ENCODE measurements around the gene ITPKC. TPM values are rescaled to one million over a fixed set of nuclear protein-coding genes. Genes with fewer than 3 reads are reported as not detected.
"Not testable (repeated sequence)": the region's sequence is repeated elsewhere in the genome, so short reads cannot be mapped to it uniquely, and the experiment has no call there.

The ITPKC gene
- total RNA-seq, 1 donor from 2014 or later, result 12.6 TPM

DNA sequence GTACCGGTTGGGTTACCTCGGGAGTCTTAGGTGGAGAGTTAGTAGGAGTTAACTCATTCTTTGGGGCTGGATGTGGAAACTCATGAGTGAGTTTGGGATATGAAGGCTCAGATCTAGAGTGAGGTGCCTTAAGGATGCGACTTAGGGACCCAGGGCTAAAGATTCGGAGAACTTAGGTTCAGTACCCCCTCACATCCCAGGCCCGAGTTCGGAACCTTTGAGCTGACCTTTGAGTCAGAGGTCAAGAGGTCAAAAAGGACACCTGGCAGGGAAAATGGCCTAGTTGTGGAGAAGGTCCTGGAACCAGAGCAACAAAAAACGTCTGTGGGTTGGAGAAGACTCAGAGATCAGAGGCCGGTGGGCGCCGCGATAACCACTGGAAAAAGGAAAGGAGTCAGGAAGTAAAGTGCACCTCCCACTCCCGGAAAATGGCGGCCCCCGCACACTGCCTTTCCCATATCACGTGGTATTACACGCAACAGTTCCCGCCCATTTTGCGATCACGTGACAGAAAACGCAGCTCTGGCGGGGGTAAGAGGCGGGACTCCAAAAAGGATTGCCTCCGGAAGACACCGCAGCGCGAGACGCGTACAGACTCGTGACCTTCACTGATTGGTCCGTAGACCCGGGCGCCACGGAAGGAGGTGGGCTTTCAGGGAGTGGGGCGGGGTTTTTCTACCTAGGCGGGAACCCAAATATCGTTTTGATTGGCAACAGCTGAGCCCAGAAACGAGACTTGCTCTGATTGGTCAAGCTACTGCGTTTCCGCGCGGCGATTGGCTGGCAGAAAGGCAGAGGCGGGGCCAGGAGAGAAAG is 33.4 kb downstream of the ITPKC start, which contains the start of gene ACTMAP:
TSS of gene ACTMAP (minus strand) at position 420 of the 816 bp plus-strand sequence. CDS start 674 bp downstream, outside the sequence.
- DNase-seq (ENCODE audit: missing footprints) (peak; percentile 100), ATAC-seq (peak; percentile 97)
- intact Hi-C loops (cut with DNase I), result loop anchor here (1.0 to 2.0 kb wide), 4 partner anchors 33 to 69 kb away; partner anchors contain the start of genes COQ8B, ITPKC and NUMBL

GRCh38 chr19:40750874-40751537 is 34.1 kb downstream of the ITPKC start, which contains the start of gene SNRPA:
Gene SNRPA, plus strand, starts transcription at chr19:40751203. Its CDS starts 206 bp downstream, at chr19:40751409.
- intact Hi-C loops (cut with DNase I), result loop anchor here (1.0 to 2.0 kb wide), 4 partner anchors 34 to 68 kb away; partner anchors contain the start of genes COQ8B, ITPKC and NUMBL
- ATAC-seq, result peak; percentile 86

DNA sequence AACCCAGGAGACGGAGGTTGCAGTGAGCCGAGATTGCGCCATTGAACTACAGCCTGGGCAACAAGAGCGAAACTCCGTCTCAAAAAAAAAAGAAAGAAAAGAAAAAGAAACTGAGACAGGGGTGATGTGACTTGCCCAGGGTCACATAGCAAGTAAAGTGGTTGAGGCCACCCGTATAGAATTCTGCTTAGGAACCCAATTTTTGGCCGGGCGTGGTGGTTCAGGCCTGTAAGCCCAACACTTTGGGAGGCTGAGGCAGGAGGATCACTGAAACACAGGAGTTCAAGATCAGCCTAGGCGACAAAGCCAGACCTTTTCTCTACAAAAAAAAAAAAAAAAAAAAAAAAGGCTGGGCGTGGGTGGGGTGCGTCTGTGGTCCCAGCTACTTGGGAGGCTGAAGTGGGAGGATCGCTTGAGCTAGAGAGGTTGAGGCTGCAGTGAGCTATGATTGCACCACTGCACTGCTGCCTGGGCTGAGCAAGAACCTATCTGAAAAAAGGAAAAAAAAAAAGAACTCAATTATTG is 35.4 kb downstream of the ITPKC start:
- intact Hi-C loops (cut with DNase I), result no loop called here
- no peak for DNase-seq (ENCODE audit: missing footprints)
- no peak for ATAC-seq

More at GRCh38 chr19:40750874-40751537, 34.1 kb downstream of the ITPKC start, which contains the start of gene SNRPA:
- DNase-seq (ENCODE audit: missing footprints), result peak; percentile 98

DNA sequence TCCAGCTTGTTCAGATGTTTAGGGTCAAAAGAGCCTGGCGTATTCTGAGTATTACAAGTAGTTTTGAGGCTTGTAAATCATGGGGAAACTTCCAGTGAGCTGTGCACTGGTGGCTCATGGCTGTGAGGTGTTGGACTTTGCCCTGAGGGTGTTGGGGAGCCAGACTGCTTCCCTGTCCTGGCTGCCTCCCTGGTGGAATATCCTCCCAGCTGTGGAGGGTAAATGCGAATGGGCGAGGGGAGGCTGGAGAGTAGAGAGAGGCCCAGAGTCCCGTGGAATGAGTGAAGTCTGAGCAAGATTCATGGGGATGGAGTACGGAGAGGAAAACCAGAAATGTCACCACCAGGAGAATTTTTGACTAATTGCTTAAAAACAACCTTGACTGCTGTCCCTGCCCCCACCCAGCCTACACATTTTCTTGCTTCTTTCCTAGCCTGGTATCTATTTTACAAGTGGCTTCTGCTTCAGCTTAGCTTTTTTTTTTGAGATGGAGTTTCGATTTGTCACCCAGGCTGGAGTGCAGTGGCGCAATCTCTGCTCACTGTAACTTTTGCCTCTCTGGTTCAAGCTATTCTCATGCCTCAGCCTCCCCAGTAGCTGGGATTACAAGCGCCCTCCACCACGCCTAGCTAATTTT is 37.8 kb downstream of the ITPKC start:
- ATAC-seq (no peak), DNase-seq (ENCODE audit: missing footprints) (no peak)
- intact Hi-C loops (cut with DNase I), result no loop called here

DNA sequence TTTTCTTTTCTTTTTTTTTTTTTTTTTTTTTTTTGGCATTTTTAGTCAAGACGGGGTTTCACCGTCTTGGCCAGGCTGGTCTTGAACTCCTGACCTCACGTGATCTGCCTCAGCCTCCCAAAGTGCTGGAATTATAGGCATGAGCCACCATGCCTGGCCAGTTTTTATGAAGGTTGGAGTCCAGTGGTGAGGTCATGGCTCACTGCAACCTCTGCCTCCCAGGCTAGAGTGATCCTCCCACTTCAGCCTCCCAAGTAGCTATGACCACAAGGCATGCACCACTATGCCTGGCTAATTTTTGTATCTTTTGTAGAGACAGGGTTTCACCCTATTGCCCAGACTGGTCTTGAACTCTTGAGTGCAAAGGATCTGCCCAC is 38.3 kb downstream of the ITPKC start:
- intact Hi-C loops (cut with DNase I), result no loop called here
- ATAC-seq (no peak), DNase-seq (ENCODE audit: missing footprints) (no peak)

GRCh38 chr19:40755791-40756190 is 38.9 kb downstream of the ITPKC start:
- no peak for ATAC-seq
- DNase-seq (ENCODE audit: missing footprints), result no peak
- intact Hi-C loops (cut with DNase I), result no loop called here

GRCh38 chr19:40756502-40757110 is 39.7 kb downstream of the ITPKC start:
- intact Hi-C loops (cut with DNase I), result no loop called here
- no peak for ATAC-seq
- no peak for DNase-seq (ENCODE audit: missing footprints)

GRCh38 chr19:40758491-40758890 is 41.6 kb downstream of the ITPKC start:
- intact Hi-C loops (cut with DNase I), result no loop called here
- no peak for ATAC-seq
- no peak for DNase-seq (ENCODE audit: missing footprints)

- DNase-seq (ENCODE audit: missing footprints) (no peak), ATAC-seq (no peak)
- intact Hi-C loops (cut with DNase I), result no loop called here
Observed at GRCh38 chr19:40759352-40759751, 42.4 kb downstream of the ITPKC start.

DNA sequence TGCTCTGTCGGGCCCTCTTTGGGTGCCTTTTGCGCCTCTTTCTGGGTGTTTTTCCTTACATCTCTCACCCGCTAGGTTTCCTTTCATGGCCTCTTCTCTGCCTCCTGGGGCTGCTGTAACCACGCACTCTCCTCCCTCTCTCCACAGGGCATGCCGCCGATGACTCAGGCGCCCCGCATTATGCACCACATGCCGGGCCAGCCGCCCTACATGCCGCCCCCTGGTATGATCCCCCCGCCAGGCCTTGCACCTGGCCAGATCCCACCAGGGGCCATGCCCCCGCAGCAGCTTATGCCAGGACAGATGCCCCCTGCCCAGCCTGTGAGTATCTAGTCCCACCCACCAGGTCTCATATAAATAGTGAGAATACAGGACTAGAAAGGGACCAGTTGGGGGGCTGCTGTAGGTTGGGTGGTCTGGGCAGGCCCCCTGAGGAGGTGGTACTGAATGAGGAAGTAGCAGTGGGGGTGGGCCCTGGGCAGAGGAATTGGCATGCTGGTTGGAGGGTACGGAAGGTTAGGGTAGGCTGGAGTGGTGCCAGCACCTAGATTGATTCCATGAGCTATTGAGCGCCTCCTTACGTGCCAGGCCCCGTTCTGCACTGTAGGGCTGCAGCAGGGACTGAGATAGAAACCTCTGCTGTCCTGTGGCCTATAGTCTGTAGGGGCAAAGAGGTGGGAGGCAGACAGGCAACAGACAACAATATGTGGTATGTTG is 46.0 kb downstream of the ITPKC start:
- intact Hi-C loops (cut with DNase I), result no loop called here
- no peak for DNase-seq (ENCODE audit: missing footprints)
- no peak for ATAC-seq

DNA sequence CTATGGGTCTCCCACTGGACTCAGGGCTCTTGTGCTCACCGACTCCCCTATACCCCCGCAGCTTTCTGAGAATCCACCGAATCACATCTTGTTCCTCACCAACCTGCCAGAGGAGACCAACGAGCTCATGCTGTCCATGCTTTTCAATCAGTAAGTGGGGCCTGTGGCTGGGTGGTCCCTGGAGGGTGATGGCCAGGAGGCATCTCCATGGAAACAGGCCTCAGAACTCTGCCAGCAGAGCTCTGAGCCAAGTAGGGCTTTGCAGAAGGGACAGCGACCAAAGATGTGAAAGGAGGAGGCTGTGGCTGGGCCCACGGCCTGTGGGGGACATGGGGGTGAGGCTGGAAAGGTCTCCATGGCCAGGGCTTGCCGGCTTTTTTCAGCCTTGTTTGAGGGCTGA is 46.6 kb downstream of the ITPKC start:
- ATAC-seq (no peak), DNase-seq (ENCODE audit: missing footprints) (no peak)
- intact Hi-C loops (cut with DNase I), result no loop called here

DNA sequence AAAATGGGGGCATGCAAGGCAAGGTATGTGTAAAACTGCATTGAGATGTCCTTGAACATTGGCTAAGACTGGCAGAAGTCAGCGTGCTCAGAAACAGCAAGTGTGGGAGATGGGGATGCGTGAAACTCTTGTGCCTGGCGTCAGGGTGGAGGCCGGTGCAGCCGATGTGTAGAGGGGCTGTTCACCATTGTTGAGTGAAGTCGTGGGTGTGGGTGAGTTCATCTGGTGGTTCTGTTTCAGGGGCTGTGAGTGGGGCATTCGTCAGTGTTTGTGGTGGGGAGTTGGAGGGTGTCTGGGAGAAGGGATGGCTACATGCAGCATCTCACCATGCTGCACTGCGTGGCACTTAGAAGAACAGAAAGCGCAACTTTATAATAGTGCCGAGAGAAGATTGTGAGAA is 47.1 kb downstream of the ITPKC start:
- intact Hi-C loops (cut with DNase I), result no loop called here
- no peak for DNase-seq (ENCODE audit: missing footprints)
- ATAC-seq, result no peak

DNA sequence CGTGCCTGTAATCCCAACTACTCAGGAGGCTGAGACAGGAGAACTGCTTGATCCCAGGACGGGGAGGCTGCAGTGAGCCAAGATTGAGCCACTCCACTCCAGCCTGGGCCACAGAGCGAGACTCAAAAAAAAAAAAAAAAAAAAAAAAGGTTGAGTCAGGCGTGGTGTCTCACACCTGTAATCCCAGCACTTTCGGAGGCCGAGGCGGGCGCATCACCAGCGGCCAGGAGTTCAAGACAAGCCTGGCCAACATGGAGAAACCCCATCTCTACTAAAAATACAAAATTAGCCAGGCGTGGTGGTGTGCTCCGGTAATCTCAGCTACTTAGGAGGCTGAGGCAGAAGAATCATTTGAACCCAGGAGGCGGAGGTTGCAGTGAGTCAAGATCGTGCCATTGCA is 49.5 kb downstream of the ITPKC start:
- DNase-seq (ENCODE audit: missing footprints); intact Hi-C loops (cut with DNase I); ATAC-seq: not testable (repeated sequence)

GRCh38 chr19:40768869-40769268 is 52.0 kb downstream of the ITPKC start:
- ATAC-seq, result no peak
- intact Hi-C loops (cut with DNase I), result no loop called here
- no peak for DNase-seq (ENCODE audit: missing footprints)

DNA sequence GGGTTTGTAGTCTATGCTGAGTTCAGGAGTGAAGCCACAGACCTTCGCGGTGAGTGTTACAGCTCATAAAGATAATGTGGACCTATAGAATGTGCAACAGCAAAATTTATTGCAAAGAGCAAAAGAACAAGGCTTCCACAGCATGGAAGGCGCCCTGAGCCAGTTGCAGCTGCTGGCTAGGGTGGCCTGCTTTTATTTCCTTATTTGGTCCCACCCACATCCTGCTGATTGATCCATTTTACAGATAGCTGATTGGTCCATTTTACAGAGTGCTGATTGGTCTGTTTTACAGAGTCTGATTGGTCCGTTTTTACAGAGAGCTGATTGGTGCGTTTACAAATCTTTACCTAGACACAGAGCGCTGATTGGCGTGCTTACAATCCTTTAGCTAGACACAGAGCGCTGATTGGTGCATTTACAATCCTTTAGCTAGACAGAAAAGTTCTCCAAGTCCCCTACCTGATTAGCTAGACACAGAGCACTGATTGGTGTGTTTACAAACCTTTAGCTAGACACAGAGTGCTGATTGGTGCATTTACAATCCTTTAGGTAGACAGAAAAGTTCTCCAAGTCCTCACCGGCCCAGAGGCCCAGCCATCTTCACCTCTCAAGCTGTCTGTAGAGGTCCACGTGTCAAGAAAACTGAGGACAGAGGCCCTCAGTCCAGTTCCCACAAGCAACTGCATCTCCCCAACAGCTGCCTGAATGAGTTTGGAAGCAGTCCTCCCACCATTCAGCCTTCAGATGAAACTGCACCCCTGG is 54.4 kb downstream of the ITPKC start:
- ATAC-seq; DNase-seq (ENCODE audit: missing footprints); intact Hi-C loops (cut with DNase I): not testable (repeated sequence)

DNA sequence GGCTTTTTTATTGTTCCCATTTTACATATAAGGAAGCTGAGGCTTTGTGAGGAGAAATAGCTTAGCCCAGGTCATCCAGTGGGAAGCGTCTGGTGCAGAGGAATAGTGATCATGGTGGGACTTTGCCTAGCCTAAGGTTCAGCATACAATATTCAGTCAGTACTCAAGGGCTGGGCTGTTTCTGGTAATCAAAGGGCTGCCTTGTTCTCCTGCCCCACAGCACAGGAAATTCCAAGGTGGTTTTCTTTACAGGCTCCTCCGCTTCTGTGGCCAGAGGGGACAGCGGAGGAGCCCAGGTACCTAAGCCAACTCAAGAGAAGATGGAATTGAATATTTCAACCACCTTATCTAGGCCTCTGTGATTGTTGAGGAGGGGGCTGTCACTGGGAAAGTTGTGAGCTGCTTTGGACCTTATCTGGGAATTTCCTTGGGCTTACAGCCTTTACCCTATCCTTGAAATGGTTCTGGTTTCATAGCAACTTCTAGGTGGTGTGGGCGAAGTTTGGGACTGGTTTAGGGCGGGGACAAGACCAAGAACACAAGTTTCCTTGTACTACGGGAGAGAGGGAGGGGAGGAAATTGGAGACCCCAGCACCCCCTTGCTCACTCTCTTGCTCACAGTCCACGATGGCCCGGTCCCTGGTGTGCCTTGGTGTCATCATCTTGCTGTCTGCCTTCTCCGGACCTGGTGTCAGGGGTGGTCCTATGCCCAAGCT is 58.2 kb downstream of the ITPKC start, which contains the start of gene MIA:
TSS of gene MIA (plus strand) at position 606 of the 716 bp plus-strand sequence. CDS start at position 628, 22 bp downstream.
- ATAC-seq (no peak), DNase-seq (ENCODE audit: missing footprints) (no peak)
- intact Hi-C loops (cut with DNase I), result no loop called here

DNA sequence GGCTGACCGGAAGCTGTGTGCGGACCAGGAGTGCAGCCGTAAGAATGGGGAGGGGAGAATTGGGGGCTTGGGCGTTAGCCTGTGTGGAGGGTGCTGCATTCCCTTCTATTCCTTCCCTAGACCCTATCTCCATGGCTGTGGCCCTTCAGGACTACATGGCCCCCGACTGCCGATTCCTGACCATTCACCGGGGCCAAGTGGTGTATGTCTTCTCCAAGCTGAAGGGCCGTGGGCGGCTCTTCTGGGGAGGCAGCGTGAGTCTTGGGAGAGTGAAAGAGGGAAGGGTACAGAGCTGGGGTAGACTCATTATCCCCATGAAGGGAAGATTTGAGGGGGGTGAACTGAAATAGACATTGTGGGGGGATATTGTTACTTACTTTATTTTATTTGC is 58.7 kb downstream of the ITPKC start:
- ATAC-seq, result no peak
- no peak for DNase-seq (ENCODE audit: missing footprints)
- intact Hi-C loops (cut with DNase I), result no loop called here

Data from Right ventricle myocardium inferior (tissue), 1 donor.